ENCODE data around the gene MRPL49.

GRCh38 chr11:65110354-65110861 lies 11.7 kb upstream of the MRPL49 start:
- TF ChIP-seq GABPB2 (CRISPR knock-in tag; conservative IDR thresholded peaks at IDR 0.05) (no peak), NBN (IDR thresholded peaks at IDR 0.05; ENCODE audit: low read depth) (no peak), PHB2 (IDR thresholded peaks at IDR 0.05; ENCODE audit: low read depth) (no peak), CTCF (IDR thresholded peaks at IDR 0.05 in 2 of 3, conservative IDR thresholded peaks at IDR 0.05 in 1 of 3; ENCODE audit: insufficient read depth in 2 of 3, low read depth in 1 of 3, low read length in 3 of 3) (peak; percentile 88 to 94 (median 90)), FOXP1 (CRISPR knock-in tag; IDR thresholded peaks at IDR 0.05) (no peak), MTA3 (IDR thresholded peaks at IDR 0.05; ENCODE audit: borderline replicate concordance) (0 out of 2 replicates have a peak, but pooled peaks have one; percentile 12), GABPB1 (CRISPR knock-in tag; IDR thresholded peaks at IDR 0.05) (no peak), ZNF140 (CRISPR knock-in tag; IDR thresholded peaks at IDR 0.05) (no peak), ZHX1 (conservative IDR thresholded peaks at IDR 0.05; ENCODE audit: low read length) (no peak)
